Tibial nerve (tissue), 4 donors: Measurements from ENCODE around the gene GABRD. TPM values are rescaled to one million over a fixed set of nuclear protein-coding genes. Genes with fewer than 3 reads are reported as not detected.

ENCODE experiments used
- DNase-seq, 2 donors: peaks; one replicate each; pipeline ENCODE4 v3.0.0-alpha.2; 2019; ENCODE audit warnings: low spot score in 2 of 2
- H3K27ac ChIP-seq, 4 donors: fragments of 200-600 bp; sonication (generic) in 3 of 4; one replicate each; pipeline ENCODE4 v1.5.1; 2017 to 2019; ENCODE audit warnings: mild to moderate bottlenecking in 1 of 4
- H3K27me3 ChIP-seq, 2 donors: fragments of 200-600 bp; sonication (generic) in 1 of 2; one replicate each; pipeline versions ENCODE4 v1.5.1 to v1.6.0; 2017 to 2019
- H3K36me3 ChIP-seq, 3 donors: fragments of 200-600 bp; sonication (generic); one replicate each; pipeline ENCODE4 v1.5.1; 2018 to 2019
- H3K4me1 ChIP-seq, 4 donors: fragments of 200-600 bp; sonication (generic) in 3 of 4; one replicate each; pipeline ENCODE4 v1.5.1; 2017 to 2019
- H3K4me3 ChIP-seq, 4 donors: fragments of 200-600 bp; sonication (generic) in 3 of 4; one replicate each; pipeline ENCODE4 v1.5.1; 2017 to 2019; ENCODE audit warnings: mild to moderate bottlenecking in 1 of 4, moderate library complexity in 1 of 4
- H3K9me3 ChIP-seq, 4 donors: fragments of 200-600 bp; sonication (generic) in 3 of 4; one replicate each; pipeline ENCODE4 v1.5.1; 2017 to 2019
- CTCF ChIP-seq, 5 experiments: fragments of 200-600 bp in 3 of 5; fragments of 450-650 bp in 2 of 5; sonication (generic) in 3 of 5; IDR thresholded peaks; one replicate each; pipeline ENCODE4 v1.5.1; 2016 to 2019; ENCODE audit warnings: antibody characterized with exemption in 5 of 5, mild to moderate bottlenecking in 3 of 5, moderate library complexity in 2 of 5
- EP300 ChIP-seq, 2 donors: sonication (generic); formaldehyde crosslinking; IDR thresholded peaks; one replicate each; pipeline ENCODE4 v1.6.1; 2017; ENCODE audit warnings: antibody characterized with exemption in 2 of 2, mild to moderate bottlenecking in 1 of 2
- POLR2A ChIP-seq, 2 donors: fragments of 450-650 bp; IDR thresholded peaks; one replicate each; pipeline ENCODE4 v1.6.1; 2017; ENCODE audit warnings: antibody characterized with exemption in 2 of 2, mild to moderate bottlenecking in 2 of 2, moderate library complexity in 2 of 2
- WGBS, 2 donors: methylation state at CpG; one replicate each; pipeline ENCODE4 v1.1.5; 2018; 5-methylcytosine and 5-hydroxymethylcytosine counted together
- total RNA-seq, 4 donors: library from RNA; depleted of rRNA; stranded (reverse); fragments of >200 nt; gene quantifications; one replicate each; pipeline ENCODE4 v1.1.0, GENCODE V29; 2016

Gene GABRD
- total RNA-seq, 4 donors from 2014 or later = 1.0 TPM; not detected in 3

DNA sequence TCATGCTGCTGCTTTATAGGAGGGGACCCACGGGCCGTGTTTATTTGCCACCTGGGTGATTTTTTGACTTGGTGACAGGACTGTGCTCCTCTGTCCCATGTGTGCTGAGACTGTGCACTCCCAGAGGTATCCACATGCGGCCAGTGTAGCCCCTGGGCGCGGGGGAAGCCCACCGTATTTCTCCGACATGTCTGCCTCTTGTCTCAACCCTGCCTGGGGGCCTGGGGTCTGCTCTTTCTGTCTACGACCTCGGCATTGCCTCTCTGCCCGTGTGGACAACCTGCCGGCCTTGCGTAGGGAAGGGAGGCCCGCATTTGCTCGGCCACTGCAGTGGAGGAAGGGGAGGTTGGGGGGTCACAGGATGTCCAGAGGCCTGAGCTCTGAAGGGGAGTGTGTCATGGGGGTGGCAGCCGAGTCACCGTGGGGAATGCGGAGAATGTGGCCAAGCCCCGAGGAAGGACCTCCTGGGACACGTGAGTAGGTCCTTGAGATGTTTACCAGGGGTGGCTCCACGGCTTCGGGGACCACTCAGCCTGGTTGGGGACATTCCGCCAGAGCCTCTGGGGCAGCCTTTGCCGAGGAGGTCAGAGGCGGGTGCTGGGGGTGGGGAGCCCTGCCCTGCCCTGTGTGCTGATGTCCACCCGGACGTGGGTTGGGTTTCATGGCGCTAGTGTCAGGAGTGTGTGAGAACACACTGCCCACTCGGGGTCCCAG is 42.1 kb downstream of the GABRD start:
- no peak for DNase-seq
- TF ChIP-seq EP300 (IDR thresholded peaks at IDR 0.05) = no peak
- no peak for TF ChIP-seq POLR2A (IDR thresholded peaks at IDR 0.05)
- no peak for TF ChIP-seq CTCF (IDR thresholded peaks at IDR 0.05)
- no peaks in the 10 kb centered on the region for H3K36me3 ChIP-seq

DNA sequence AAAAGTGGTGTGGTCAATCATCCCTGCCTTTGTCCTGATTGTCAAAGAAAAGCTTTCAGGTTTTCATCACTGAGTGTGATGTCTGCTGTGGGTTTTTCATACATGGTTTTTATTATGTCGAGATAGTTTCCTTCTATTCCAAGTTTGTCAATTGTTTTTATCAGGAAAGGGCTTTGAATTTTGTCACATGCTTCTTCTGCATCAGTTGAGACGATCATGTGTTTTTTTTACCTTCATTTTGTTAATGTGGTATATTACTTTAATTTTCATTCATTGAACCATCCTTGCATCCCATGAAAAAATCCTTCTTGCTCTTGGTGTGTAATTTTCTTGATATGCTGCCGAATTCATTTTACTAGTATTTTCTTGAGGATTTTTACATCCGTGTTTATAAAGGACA is 46.6 kb downstream of the GABRD start:
- H3K4me3 ChIP-seq = no peak overlapping the region
- peaks cover 0 to 13% of the 10 kb centered on the region in 2 donors for H3K27me3 ChIP-seq
- peaks cover 0 to 30% (median 0%) of the 10 kb centered on the region in 4 donors for H3K9me3 ChIP-seq
- DNase-seq = no peak
- H3K4me1 ChIP-seq = no peaks in the 10 kb centered on the region
- WGBS, 2 donors = 92% methylated on average over 4 of the region's 4 CpGs
- no peak overlapping the region for H3K27ac ChIP-seq
- no peaks in the 10 kb centered on the region for H3K36me3 ChIP-seq
- TF ChIP-seq CTCF (IDR thresholded peaks at IDR 0.05) (no peak), POLR2A (IDR thresholded peaks at IDR 0.05) (no peak), EP300 (IDR thresholded peaks at IDR 0.05) (no peak)

More for the DNA sequence above, 42.1 kb downstream of the GABRD start:
- Histone ChIP-seq H3K4me3 (no peak overlapping the region), H3K27me3 (peaks cover 0 to 5% of the 10 kb centered on the region in 2 donors), H3K9me3 (peaks cover 0 to 27% (median 0%) of the 10 kb centered on the region in 4 donors), H3K27ac (no peak overlapping the region), H3K4me1 (no peaks in the 10 kb centered on the region)
- WGBS, 2 donors = 66 to 68% methylated on average over 19 to 28 of the region's 28 CpGs

GRCh38 chr1:2067393-2067792 is 48.2 kb downstream of the GABRD start:
- peaks cover 0 to 25% of the 10 kb centered on the region in 2 donors for H3K27me3 ChIP-seq
- 88 to 90% methylated on average over 19 to 21 of the region's 21 CpGs for WGBS, 2 donors
- peaks cover 0 to 30% (median 0%) of the 10 kb centered on the region in 4 donors for H3K9me3 ChIP-seq
- H3K4me1 ChIP-seq = no peaks in the 10 kb centered on the region
- H3K27ac ChIP-seq = no peak overlapping the region
- TF ChIP-seq EP300 (IDR thresholded peaks at IDR 0.05) (no peak), CTCF (IDR thresholded peaks at IDR 0.05) (no peak), POLR2A (IDR thresholded peaks at IDR 0.05) (no peak)
- H3K4me3 ChIP-seq = no peak overlapping the region
- H3K36me3 ChIP-seq = no peaks in the 10 kb centered on the region
- no peak for DNase-seq

DNA sequence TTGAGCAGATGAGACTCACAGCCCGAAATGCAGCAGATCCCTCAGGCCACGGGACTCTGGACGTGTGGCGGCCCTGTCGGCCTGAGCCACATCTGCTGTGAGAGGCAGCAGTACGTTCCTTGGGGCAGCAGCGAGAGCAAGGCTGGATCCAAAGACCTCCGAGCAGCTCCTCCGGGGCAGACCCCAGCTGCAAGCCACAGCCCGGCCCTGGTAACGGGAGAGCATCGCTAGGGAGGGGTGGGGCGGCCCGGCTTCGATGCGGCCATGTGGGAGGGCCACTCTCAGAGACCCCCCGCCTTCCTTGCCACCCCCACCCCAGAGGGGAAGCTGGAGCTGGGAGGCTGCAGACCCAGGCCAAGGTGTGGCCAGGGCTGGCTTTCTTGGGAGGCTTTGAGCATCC is 48.8 kb downstream of the GABRD start:
- Histone ChIP-seq H3K4me3 (no peak overlapping the region), H3K36me3 (no peaks in the 10 kb centered on the region), H3K4me1 (no peaks in the 10 kb centered on the region), H3K9me3 (peaks cover 0 to 30% (median 0%) of the 10 kb centered on the region in 4 donors), H3K27me3 (peaks cover 0 to 30% of the 10 kb centered on the region in 2 donors), H3K27ac (no peak overlapping the region)
- 65 to 77% methylated on average over 7 to 17 of the region's 17 CpGs for WGBS, 2 donors
- no peak for DNase-seq
- no peak for TF ChIP-seq EP300 (IDR thresholded peaks at IDR 0.05)
- no peak for TF ChIP-seq POLR2A (IDR thresholded peaks at IDR 0.05)

GRCh38 chr1:2068951-2069350 is 49.8 kb downstream of the GABRD start:
- Histone ChIP-seq H3K27me3 (peaks cover 0 to 40% of the 10 kb centered on the region in 2 donors), H3K4me3 (no peak overlapping the region), H3K36me3 (no peaks in the 10 kb centered on the region), H3K9me3 (peaks cover 0 to 25% (median 0%) of the 10 kb centered on the region in 4 donors), H3K27ac (no peak overlapping the region), H3K4me1 (peaks cover 0 to 4% (median 0%) of the 10 kb centered on the region in 4 donors)
- WGBS, 2 donors = 93 to 94% methylated on average over 11 to 19 of the region's 19 CpGs
- no peak for TF ChIP-seq CTCF (IDR thresholded peaks at IDR 0.05)
- TF ChIP-seq POLR2A (IDR thresholded peaks at IDR 0.05) = no peak
- no peak for TF ChIP-seq EP300 (IDR thresholded peaks at IDR 0.05)
- no peak for DNase-seq
